Breast epithelium (tissue), 4 donors: ENCODE data around the gene ZNRF3. TPM values are rescaled to one million over a fixed set of nuclear protein-coding genes. Genes with fewer than 3 reads are reported as not detected.

ENCODE experiments used
- DNase-seq, 2 donors: peaks; one replicate each; pipeline ENCODE4 v3.0.0-alpha.2; 2019; ENCODE audit warnings: low spot score in 2 of 2
- H3K27ac ChIP-seq, 2 donors: fragments of 200-600 bp; sonication (generic) in 1 of 2; one replicate each; pipeline ENCODE4 v1.5.1; 2016 to 2019; ENCODE audit warnings: mild to moderate bottlenecking in 1 of 2
- H3K27me3 ChIP-seq, 2 donors: fragments of 200-600 bp; sonication (generic) in 1 of 2; one replicate each; pipeline versions ENCODE4 v1.5.1 to v1.6.0; 2017 to 2019; ENCODE audit warnings: control low read depth in 1 of 2, mild to moderate bottlenecking in 1 of 2
- H3K36me3 ChIP-seq: fragments of 200-600 bp; one replicate; pipeline ENCODE4 v1.5.1; 2019
- H3K4me1 ChIP-seq, 2 donors: fragments of 200-600 bp; sonication (generic); one replicate each; pipeline ENCODE4 v1.5.1; 2016 to 2019; ENCODE audit warnings: control low read depth in 1 of 2
- H3K4me3 ChIP-seq, 3 donors: fragments of 200-600 bp; sonication (generic); 1 replicate in 2 of 3; 2 replicates in 1 of 3; pipeline ENCODE4 v1.5.1; 2016 to 2019; ENCODE audit warnings: mild to moderate bottlenecking in 3 of 3, moderate library complexity in 2 of 3
- H3K9me3 ChIP-seq, 2 donors: fragments of 200-600 bp; sonication (generic) in 1 of 2; one replicate each; pipeline ENCODE4 v1.5.1; 2016 to 2019; ENCODE audit warnings: control low read depth in 1 of 2
- POLR2A ChIP-seq: fragments of 450-650 bp; IDR thresholded peaks from one replicate; pipeline ENCODE4 v1.6.1; 2016; ENCODE audit warnings: antibody characterized with exemption, mild to moderate bottlenecking, moderate library complexity
- POLR2AphosphoS5 ChIP-seq, 3 donors: sonication (generic); formaldehyde crosslinking; IDR thresholded peaks; one replicate each; pipeline ENCODE4 v1.6.1; 2017; ENCODE audit warnings: antibody characterized with exemption in 3 of 3
- intact Hi-C: fragments of 100-400 bp; cut with DNase I; formaldehyde crosslinking; loops from one replicate; pipeline ENCODE4 v1.15.1; 2023; ENCODE audit warnings: low total_unique reads
- total RNA-seq, 3 donors: library from RNA; depleted of rRNA; stranded (reverse); fragments of >200 nt; gene quantifications; one replicate each; pipeline ENCODE4 v1.1.0, GENCODE V29; 2016
- TF ChIP-seq, protein P1 (sequence below), 3 donors: fragments of 450-650 bp; IDR thresholded peaks; one replicate each; pipeline ENCODE4 v1.5.1; 2016 to 2017; ENCODE audit warnings: antibody characterized with exemption in 3 of 3, mild to moderate bottlenecking in 3 of 3, moderate library complexity in 3 of 3

The ZNRF3 gene
- total RNA-seq, 3 donors from 2014 or later, result 6.9 to 7.9 (median 6.9) TPM

DNA sequence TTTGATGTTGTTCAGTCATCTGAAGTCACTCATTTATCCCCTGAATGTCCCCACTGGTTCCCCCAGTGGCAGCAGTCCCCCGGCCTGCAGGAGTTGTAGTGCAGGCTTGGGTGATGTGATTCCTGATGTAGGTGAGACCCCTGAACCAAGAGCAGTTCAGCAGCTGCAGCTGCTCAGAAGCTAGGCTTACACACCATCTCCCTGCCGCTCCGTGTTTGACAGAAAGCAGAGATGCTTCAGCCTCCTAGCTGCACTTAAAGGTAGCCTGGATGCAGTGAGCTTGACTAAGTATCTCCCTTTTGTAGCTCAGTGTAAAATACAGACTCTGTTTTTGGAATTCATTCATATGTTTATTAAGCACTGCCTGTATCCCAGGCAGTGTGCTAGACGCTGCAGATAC is 130.9 kb downstream of the ZNRF3 start:
- Histone ChIP-seq H3K27ac (no peak overlapping the region), H3K4me3 (no peak overlapping the region), H3K27me3 (no peaks in the 10 kb centered on the region), H3K4me1 (no peaks in the 10 kb centered on the region), H3K9me3 (no peaks in the 10 kb centered on the region), H3K36me3 (no peaks in the 10 kb centered on the region)
- intact Hi-C loops, result no loop called here
- DNase-seq, result no peak
- TF ChIP-seq POLR2AphosphoS5 (IDR thresholded peaks at IDR 0.05), result no peak
- TF ChIP-seq, protein P1, sequence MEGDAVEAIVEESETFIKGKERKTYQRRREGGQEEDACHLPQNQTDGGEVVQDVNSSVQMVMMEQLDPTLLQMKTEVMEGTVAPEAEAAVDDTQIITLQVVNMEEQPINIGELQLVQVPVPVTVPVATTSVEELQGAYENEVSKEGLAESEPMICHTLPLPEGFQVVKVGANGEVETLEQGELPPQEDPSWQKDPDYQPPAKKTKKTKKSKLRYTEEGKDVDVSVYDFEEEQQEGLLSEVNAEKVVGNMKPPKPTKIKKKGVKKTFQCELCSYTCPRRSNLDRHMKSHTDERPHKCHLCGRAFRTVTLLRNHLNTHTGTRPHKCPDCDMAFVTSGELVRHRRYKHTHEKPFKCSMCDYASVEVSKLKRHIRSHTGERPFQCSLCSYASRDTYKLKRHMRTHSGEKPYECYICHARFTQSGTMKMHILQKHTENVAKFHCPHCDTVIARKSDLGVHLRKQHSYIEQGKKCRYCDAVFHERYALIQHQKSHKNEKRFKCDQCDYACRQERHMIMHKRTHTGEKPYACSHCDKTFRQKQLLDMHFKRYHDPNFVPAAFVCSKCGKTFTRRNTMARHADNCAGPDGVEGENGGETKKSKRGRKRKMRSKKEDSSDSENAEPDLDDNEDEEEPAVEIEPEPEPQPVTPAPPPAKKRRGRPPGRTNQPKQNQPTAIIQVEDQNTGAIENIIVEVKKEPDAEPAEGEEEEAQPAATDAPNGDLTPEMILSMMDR (IDR thresholded peaks at IDR 0.05), result no peak
- no peak for TF ChIP-seq POLR2A

DNA sequence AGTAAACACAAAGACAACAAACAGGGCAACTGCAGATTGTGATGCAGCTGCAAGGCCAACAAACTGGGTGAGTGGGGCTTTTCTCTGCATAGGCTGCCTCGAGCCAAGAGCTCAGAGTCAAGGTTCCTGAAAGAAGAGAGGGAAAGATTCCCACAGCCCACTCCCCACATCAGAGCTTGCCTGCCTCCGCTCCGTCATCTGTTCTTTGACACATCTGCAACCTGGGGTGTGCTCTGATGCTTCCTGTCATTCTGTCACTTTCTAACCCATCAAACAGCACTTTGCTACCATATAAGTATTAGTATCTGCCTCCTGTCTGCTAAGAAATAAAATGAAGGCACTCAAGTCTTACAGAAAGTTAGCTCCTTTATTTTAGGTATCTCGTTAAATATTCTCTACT is 131.4 kb downstream of the ZNRF3 start:
- intact Hi-C loops, result no loop called here
- Histone ChIP-seq H3K27ac (no peak overlapping the region), H3K36me3 (no peaks in the 10 kb centered on the region), H3K9me3 (no peaks in the 10 kb centered on the region), H3K27me3 (no peaks in the 10 kb centered on the region), H3K4me1 (no peaks in the 10 kb centered on the region), H3K4me3 (no peak overlapping the region)
- no peak for DNase-seq
- TF ChIP-seq, protein P1 (IDR thresholded peaks at IDR 0.05), result no peak
- TF ChIP-seq POLR2AphosphoS5 (IDR thresholded peaks at IDR 0.05) (no peak), POLR2A (no peak)

DNA sequence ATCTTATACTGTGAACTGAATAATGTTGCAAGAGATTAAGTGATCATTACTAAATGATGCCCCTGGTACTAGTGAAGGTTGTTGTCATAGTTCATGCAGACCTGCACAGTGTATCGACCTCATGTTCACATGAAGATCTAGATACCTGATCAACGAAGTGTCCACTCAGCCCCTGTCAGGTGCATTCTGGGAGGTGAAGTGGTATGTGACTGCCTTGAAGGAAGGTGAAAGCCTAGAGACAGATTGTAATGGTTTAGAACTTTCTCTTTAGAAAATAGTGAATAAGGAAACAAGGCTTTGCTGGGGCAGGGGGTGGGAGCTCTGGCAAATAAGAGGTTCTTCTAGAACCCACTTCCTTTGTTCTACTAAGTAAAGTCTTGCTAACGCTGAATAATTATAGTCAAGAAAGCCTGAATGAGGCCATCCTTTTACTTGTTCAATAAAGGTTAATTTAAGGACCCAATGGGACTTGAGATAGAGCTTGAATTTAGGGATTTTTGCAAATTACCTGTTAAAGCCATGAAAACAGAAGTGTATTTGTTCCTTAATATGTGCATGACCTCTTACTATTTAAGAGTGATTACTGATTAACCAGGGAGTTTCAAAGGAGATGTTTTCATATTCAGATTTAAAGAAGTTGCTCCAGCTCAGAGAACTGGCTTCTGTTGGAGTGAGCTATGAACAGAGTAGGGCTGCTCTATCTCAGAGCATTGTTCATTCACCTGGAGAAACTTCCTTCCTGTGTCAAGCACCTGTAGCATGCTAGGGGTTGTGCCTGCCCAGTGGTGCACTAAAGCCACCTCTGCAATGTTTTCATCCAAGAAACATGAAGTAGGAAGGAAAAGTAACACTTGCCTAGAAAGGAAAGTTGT is 132.9 kb downstream of the ZNRF3 start:
- no peak for DNase-seq
- no peaks in the 10 kb centered on the region for H3K4me1 ChIP-seq
- no peak for TF ChIP-seq POLR2A
- no peak for TF ChIP-seq POLR2AphosphoS5 (IDR thresholded peaks at IDR 0.05)
- TF ChIP-seq, protein P1 (IDR thresholded peaks at IDR 0.05), result no peak
- H3K27ac ChIP-seq, result no peak overlapping the region
- intact Hi-C loops, result no loop called here
- H3K4me3 ChIP-seq, result no peak overlapping the region
- H3K9me3 ChIP-seq, result no peaks in the 10 kb centered on the region
- no peaks in the 10 kb centered on the region for H3K36me3 ChIP-seq
- no peaks in the 10 kb centered on the region for H3K27me3 ChIP-seq

DNA sequence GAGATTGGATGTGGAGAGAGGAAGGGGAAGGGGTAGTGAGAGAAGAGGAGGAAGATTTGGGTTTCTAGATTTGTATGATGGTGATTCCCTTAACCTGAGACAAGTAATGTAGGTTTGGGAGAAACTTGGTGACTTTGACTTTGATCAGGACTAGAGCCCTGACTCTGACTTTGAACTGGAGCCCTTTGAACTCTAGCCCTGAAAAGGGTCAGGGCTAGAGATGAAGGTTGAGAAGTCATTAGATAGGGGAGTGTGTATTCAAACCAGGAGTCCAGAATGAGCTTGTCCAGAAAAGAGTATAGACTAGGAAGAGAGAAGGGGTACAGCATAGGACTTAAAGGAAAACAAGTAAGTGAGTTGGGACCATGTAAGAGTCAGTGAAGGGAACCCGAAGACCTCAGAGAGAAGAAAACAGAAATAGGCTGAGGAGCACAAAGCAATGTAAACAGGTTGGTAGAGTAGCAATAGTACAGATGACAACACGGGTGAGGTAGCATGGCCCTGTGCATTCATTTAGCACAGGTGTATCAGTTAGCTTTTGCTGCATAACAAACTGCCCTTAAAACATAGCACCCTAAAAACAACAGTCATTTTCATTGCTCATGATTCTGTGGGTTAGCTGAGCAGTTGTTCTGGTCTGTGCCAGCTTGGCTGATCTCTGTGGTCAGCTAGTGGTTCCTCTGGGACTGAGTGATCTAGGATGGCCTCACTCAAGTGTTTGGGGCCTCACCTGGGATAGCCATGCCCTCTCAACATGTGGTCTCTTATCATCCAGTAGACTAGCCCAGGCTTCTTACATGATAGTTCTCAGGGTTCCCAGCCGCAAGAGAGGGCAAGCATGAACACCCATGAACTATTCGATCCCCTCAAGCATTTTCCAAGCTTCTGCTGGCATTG is 135.2 kb downstream of the ZNRF3 start:
- no peaks in the 10 kb centered on the region for H3K9me3 ChIP-seq
- no peak for DNase-seq
- TF ChIP-seq, protein P1 (IDR thresholded peaks at IDR 0.05), result no peak
- TF ChIP-seq POLR2AphosphoS5 (IDR thresholded peaks at IDR 0.05) (no peak), POLR2A (no peak)
- no peak overlapping the region for H3K4me3 ChIP-seq
- H3K27me3 ChIP-seq, result no peaks in the 10 kb centered on the region
- intact Hi-C loops, result no loop called here
- H3K36me3 ChIP-seq, result no peaks in the 10 kb centered on the region
- no peaks in the 10 kb centered on the region for H3K4me1 ChIP-seq
- no peak overlapping the region for H3K27ac ChIP-seq
